BE2C (cell line): ENCODE measurements around the gene OARD1.
"Not testable (repeated sequence)": the region's sequence is repeated elsewhere in the genome, so short reads cannot be mapped to it uniquely, and the experiment has no call there.

Source experiments
- DNase-seq: peaks from one replicate; pipeline ENCODE4 v3.0.0-alpha.2; 2020
- H3K27me3 ChIP-seq: fragments of 250-450 bp; sonication (Bioruptor Pico); 2 replicates; pipeline ENCODE4 v1.5.1; 2020; ENCODE audit warnings: mild to moderate bottlenecking
- H3K36me3 ChIP-seq: fragments of 250-450 bp; sonication (Bioruptor Pico); 2 replicates; pipeline ENCODE4 v1.5.1; 2020; ENCODE audit warnings: mild to moderate bottlenecking
- H3K4me1 ChIP-seq: fragments of 250-450 bp; sonication (Bioruptor Pico); 2 replicates; pipeline ENCODE4 v1.5.1; 2020
- H3K4me3 ChIP-seq: 2 replicates; pipeline ENCODE4 v1.5.1; 2011; ENCODE audit warnings: low read depth, low read length
- H3K9me3 ChIP-seq: fragments of 250-450 bp; sonication (Bioruptor Pico); 2 replicates; pipeline ENCODE4 v1.5.1; 2020
- TF ChIP-seq, protein P1 (sequence below): IDR thresholded peaks from 2 replicates; pipeline ENCODE4 v1.5.1; 2012; ENCODE audit warnings: mild to moderate bottlenecking, low read depth, low read length

Gene OARD1

DNA sequence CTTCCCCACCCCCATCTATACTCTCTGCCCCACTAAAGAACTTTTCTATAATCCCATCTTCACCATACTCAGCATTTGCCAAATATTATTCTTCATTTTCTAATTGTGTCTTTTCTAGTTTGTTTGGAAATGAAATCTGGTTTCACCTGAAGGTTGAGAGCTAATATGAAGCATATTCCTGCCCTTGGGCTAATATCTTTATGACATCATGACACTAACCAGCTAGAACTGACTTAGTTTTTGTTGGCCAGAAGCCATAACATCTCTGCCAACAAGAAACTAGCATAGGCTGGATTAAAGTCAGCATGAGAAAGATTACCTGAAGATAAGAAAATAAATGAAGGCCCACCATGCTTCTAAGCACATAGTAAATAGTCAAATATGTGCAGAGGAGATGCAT lies 49.9 kb downstream of the OARD1 start:
- Histone ChIP-seq H3K36me3 (no peaks in the 10 kb centered on the region), H3K27me3 (no peaks in the 10 kb centered on the region), H3K4me1 (peaks cover 18% of the 10 kb centered on the region), H3K4me3 (no peak overlapping the region), H3K9me3 (no peaks in the 10 kb centered on the region)
- DNase-seq, result no peak
- TF ChIP-seq, protein P1, sequence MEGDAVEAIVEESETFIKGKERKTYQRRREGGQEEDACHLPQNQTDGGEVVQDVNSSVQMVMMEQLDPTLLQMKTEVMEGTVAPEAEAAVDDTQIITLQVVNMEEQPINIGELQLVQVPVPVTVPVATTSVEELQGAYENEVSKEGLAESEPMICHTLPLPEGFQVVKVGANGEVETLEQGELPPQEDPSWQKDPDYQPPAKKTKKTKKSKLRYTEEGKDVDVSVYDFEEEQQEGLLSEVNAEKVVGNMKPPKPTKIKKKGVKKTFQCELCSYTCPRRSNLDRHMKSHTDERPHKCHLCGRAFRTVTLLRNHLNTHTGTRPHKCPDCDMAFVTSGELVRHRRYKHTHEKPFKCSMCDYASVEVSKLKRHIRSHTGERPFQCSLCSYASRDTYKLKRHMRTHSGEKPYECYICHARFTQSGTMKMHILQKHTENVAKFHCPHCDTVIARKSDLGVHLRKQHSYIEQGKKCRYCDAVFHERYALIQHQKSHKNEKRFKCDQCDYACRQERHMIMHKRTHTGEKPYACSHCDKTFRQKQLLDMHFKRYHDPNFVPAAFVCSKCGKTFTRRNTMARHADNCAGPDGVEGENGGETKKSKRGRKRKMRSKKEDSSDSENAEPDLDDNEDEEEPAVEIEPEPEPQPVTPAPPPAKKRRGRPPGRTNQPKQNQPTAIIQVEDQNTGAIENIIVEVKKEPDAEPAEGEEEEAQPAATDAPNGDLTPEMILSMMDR, result no peak

DNA sequence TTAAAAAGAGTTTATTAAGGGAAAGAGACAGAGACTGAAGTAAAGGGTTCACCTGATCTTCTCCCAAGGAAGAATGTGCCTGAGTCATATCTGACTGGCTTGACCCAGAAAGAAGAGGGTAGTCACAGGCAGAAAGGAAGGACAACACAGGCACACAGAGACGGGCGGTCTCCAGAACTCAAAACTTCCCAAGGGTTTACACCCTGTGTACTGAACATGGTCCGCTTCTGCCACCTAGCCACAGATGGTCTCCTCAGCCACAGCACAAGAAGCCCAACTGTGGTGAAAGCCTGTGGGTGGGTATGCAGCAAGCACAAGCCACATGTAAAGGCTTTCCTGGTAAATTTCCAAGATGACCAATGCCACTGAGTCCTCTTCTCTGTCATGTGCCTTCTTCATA lies 50.3 kb downstream of the OARD1 start:
- Histone ChIP-seq H3K36me3 (no peaks in the 10 kb centered on the region), H3K27me3 (no peaks in the 10 kb centered on the region), H3K4me1 (peaks cover 18% of the 10 kb centered on the region), H3K9me3 (no peaks in the 10 kb centered on the region), H3K4me3 (no peak overlapping the region)
- TF ChIP-seq, protein P1, result peak; percentile 47
- DNase-seq, result peak; percentile 59

DNA sequence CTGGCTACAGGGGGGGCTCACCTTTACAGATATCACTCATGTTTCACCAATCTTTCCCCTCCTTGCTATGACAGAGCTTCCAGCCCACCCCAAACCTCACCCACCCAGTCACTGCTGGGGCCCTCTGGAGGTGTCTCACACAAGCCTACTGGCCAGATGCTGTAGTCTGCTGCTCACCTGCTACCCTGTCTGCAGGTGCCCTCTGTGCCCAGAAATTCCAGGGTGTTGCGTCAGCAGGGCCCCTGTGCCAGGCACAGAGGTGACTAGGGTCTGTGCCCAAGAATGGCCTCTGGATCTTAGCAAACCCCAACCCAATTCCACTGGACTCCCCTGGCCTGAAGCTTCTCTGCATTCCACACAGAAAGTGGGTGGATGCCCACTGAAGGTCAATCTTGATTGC lies 54.5 kb downstream of the OARD1 start:
- Histone ChIP-seq H3K27me3 (no peaks in the 10 kb centered on the region), H3K4me1 (peaks cover 12% of the 10 kb centered on the region), H3K36me3 (no peaks in the 10 kb centered on the region), H3K4me3 (no peak overlapping the region), H3K9me3 (no peaks in the 10 kb centered on the region)
- TF ChIP-seq, protein P1, result no peak
- no peak for DNase-seq

DNA sequence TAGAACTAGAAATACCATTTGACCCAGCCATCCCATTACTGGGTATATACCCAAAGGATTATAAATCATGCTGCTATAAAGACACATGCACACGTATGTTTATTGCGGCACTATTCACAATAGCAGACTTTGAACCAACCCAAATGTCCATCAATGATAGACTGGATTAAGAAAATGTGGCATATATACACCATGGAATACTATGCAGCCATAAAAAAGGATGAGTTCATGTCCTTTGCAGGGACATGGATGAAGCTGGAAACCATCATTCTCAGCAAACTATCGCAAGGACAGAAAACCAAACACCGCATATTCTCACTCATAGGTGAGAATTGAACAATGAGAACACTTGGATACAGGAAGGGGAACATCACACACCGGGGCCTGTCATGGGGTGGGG lies 56.3 kb downstream of the OARD1 start:
- DNase-seq, H3K36me3 ChIP-seq: not testable (repeated sequence)

DNA sequence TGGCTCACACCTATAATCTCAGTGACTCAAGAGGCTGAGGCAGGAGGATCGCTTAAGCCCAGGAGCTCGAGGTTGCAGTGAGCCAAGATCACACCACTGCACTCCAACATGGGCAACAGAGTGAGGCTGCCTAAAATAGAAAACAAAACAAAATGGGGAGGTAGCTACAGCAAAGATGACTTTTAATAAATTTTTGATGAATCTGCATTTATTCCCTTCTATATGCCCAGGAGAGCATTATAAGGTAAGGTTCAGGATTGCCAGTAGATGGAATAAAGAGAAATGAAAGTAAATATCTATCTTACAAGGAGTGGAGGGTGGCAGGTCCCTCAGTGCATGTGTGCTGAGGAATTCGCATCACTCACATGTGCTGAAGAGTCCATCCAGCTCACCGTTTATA lies 57.4 kb downstream of the OARD1 start:
- Histone ChIP-seq H3K27me3 (no peaks in the 10 kb centered on the region), H3K9me3 (no peaks in the 10 kb centered on the region), H3K4me1 (no peaks in the 10 kb centered on the region), H3K4me3 (no peak overlapping the region), H3K36me3 (no peaks in the 10 kb centered on the region)
- DNase-seq, result no peak
- TF ChIP-seq, protein P1, result no peak

More for the DNA sequence above, 56.3 kb downstream of the OARD1 start:
- not testable (repeated sequence) for H3K9me3 ChIP-seq, H3K4me3 ChIP-seq, H3K4me1 ChIP-seq, H3K27me3 ChIP-seq
